ENCODE data around the gene EPB41. TPM values are rescaled to one million over a fixed set of nuclear protein-coding genes. Genes with fewer than 3 reads are reported as not detected.

The EPB41 gene
- total and polyA plus RNA-seq, 2 experiments from 2014 or later = 26.8 to 112 TPM

DNA sequence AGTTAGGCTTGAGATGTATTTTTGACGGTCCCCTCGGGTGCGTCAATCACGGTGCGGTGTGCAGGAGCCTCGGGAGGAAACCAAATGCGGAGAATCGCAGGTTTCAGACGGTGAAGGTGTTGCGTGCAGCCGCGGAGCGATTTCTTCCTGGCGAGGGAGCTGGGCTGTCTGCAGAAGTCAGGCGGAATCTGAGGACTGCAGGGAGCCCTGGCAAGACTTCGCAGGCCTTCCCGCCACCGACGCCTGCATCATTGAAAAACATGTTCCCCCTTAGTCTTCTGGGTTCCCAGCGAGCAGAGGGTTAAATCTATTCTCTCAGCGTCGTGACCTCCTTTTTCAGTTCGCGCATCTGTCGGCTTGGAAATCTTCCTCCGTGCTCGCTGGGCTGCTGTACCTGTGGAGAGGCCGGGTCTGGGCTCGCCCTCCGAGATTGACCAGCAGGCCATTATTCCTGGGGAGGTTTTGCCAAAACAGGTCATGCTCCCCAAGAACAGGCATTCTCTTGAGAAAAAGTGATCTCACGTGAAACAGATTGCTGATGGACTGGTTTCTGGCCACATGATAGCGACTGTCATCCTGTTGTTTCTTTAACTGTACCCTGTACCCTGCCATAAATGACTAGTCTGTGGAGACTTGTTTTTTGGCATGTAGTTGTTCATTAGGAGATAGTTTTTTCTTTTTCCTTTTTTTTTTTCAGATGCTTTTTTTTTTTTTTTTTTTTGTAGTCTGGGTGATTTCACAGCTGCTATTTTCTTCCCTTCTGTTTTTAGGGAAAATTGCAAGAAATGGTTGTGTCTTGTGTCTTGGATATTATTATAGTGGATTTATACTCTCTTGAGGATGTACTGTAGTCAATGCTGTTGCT is 894 bp downstream of the EPB41 start:
- Mint-ChIP-seq H3K27ac (peak overlapping the region; percentile 98), H3K27me3 (ENCODE audit: insufficient read depth, low read depth, poor library complexity) (peaks cover 6% of the 10 kb centered on the region), H3K36me3 (ENCODE audit: low read depth) (no peaks in the 10 kb centered on the region; the same call in 2 of the 3 replicates), H3K4me1 (peaks cover 27% of the 10 kb centered on the region), H3K9me3 (no peaks in the 10 kb centered on the region), H3K4me3 (peak overlapping the region; percentile 99)
- Histone ChIP-seq H2AFZ (peak overlapping the region; percentile 61; the same call in 1 of the 2 replicates), H3K4me1 (ENCODE audit: insufficient read depth) (peaks cover 21% of the 10 kb centered on the region), H3K9me2 (ENCODE audit: insufficient read depth) (no peaks in the 10 kb centered on the region), H3K27ac (ENCODE audit: low read depth) (no peak overlapping the region; the same call in 1 of the 2 replicates), H3K79me2 (replicated peaks; ENCODE audit: insufficient read depth) (peaks cover 48% of the 10 kb centered on the region), H3K4me2 (peak overlapping the region; percentile 84), H3K27me3 (ENCODE audit: insufficient read depth) (peaks cover 3% of the 10 kb centered on the region; the same call in 1 of the 2 replicates), H3F3A (replicated peaks; ENCODE audit: low read depth) (no peaks in the 10 kb centered on the region), H4K20me1 (replicated peaks; ENCODE audit: insufficient read depth) (peaks cover 20% of the 10 kb centered on the region), H3K36me3 (ENCODE audit: insufficient read depth) (no peaks in the 10 kb centered on the region), H3K4me3 (peak overlapping the region; percentile 78)
- TF ChIP-seq CREB1 (CRISPR knock-in tag; IDR thresholded peaks at IDR 0.05; ENCODE audit: low read depth) (0 out of 2 replicates have a peak, but pooled peaks have one; percentile 15), JUNB (IDR thresholded peaks at IDR 0.05; ENCODE audit: unreplicated experiment) (no peak), POLR2AphosphoS5 (IDR thresholded peaks at IDR 0.05; ENCODE audit: low read depth) (no peak), EZH2phosphoT487 (IDR thresholded peaks at IDR 0.05; ENCODE audit: unreplicated experiment) (no peak)
- TF ChIP-seq, protein P1, sequence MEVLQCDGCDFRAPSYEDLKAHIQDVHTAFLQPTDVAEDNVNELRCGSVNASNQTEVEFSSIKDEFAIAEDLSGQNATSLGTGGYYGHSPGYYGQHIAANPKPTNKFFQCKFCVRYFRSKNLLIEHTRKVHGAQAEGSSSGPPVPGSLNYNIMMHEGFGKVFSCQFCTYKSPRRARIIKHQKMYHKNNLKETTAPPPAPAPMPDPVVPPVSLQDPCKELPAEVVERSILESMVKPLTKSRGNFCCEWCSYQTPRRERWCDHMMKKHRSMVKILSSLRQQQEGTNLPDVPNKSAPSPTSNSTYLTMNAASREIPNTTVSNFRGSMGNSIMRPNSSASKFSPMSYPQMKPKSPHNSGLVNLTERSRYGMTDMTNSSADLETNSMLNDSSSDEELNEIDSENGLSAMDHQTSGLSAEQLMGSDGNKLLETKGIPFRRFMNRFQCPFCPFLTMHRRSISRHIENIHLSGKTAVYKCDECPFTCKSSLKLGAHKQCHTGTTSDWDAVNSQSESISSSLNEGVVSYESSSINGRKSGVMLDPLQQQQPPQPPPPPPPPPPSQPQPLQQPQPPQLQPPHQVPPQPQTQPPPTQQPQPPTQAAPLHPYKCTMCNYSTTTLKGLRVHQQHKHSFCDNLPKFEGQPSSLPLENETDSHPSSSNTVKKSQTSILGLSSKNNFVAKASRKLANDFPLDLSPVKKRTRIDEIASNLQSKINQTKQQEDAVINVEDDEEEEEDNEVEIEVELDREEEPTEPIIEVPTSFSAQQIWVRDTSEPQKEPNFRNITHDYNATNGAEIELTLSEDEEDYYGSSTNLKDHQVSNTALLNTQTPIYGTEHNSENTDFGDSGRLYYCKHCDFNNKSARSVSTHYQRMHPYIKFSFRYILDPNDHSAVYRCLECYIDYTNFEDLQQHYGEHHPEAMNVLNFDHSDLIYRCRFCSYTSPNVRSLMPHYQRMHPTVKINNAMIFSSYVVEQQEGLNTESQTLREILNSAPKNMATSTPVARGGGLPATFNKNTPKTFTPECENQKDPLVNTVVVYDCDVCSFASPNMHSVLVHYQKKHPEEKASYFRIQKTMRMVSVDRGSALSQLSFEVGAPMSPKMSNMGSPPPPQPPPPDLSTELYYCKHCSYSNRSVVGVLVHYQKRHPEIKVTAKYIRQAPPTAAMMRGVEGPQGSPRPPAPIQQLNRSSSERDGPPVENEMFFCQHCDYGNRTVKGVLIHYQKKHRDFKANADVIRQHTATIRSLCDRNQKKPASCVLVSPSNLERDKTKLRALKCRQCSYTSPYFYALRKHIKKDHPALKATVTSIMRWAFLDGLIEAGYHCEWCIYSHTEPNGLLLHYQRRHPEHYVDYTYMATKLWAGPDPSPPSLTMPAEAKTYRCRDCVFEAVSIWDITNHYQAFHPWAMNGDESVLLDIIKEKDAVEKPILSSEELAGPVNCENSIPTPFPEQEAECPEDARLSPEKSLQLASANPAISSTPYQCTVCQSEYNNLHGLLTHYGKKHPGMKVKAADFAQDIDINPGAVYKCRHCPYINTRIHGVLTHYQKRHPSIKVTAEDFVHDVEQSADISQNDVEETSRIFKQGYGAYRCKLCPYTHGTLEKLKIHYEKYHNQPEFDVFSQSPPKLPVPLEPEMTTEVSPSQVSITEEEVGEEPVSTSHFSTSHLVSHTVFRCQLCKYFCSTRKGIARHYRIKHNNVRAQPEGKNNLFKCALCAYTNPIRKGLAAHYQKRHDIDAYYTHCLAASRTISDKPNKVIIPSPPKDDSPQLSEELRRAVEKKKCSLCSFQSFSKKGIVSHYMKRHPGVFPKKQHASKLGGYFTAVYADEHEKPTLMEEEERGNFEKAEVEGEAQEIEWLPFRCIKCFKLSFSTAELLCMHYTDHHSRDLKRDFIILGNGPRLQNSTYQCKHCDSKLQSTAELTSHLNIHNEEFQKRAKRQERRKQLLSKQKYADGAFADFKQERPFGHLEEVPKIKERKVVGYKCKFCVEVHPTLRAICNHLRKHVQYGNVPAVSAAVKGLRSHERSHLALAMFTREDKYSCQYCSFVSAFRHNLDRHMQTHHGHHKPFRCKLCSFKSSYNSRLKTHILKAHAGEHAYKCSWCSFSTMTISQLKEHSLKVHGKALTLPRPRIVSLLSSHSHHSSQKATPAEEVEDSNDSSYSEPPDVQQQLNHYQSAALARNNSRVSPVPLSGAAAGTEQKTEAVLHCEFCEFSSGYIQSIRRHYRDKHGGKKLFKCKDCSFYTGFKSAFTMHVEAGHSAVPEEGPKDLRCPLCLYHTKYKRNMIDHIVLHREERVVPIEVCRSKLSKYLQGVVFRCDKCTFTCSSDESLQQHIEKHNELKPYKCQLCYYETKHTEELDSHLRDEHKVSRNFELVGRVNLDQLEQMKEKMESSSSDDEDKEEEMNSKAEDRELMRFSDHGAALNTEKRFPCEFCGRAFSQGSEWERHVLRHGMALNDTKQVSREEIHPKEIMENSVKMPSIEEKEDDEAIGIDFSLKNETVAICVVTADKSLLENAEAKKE (CRISPR knock-in tag; IDR thresholded peaks at IDR 0.05) = no peak
- ATAC-seq (peak; percentile 31), DNase-seq (ENCODE audit: low spot score) (peak; percentile 72)
